ENCODE results near the gene SAE1. TPM values are rescaled to one million over a fixed set of nuclear protein-coding genes. Genes with fewer than 3 reads are reported as not detected.

SAE1 gene
- total RNA-seq, 2 donors from 2014 or later: 43.7 to 48.7 TPM

DNA sequence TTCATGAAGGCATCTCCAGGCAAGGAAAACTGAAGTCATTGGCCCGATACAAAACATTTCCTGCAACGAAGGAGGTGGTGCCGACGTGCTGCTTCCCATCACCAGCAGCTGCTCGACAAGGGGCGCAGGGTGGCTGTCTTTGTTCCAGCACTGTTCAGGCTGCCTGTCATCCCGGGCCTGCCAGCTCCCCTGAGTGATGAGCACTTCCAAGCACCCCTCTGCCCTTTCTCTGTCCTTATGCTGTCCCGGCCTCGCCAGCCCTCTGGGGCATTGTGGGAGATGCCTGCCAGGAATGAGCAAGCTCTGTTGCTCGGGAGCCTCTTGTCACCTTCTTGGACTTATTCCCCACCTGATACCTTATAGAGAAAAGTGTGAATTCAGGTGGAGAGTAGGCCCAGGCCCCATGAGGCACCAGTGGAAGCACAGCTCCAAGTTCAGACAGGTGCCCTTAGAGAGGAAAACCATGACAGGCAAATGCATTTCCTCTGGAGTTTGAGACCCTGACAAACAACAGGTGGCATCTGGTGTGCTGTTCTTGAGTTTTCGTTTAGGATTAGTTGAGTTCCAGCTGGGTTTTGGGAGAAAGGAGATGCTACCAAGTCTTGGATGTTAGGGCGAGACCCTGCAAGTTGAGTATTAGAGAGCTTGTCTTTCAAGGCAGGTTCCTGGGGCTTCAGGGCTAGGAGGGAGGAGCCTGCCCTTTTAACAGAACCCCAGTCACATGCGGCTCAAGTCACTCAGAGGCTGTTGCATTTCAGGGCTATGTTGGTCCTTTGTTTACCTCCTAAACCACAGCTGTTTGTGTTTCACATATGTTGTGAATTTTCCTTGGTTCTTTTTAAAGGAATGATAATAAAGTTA, 78.9 kb downstream of the SAE1 start:
- peaks cover 0 to 22% of the 10 kb centered on the region in 2 donors for H3K4me1 ChIP-seq
- no peaks in the 10 kb centered on the region for H3K27me3 ChIP-seq
- no peak for DNase-seq (ENCODE audit: low spot score)
- TF ChIP-seq, protein P1, sequence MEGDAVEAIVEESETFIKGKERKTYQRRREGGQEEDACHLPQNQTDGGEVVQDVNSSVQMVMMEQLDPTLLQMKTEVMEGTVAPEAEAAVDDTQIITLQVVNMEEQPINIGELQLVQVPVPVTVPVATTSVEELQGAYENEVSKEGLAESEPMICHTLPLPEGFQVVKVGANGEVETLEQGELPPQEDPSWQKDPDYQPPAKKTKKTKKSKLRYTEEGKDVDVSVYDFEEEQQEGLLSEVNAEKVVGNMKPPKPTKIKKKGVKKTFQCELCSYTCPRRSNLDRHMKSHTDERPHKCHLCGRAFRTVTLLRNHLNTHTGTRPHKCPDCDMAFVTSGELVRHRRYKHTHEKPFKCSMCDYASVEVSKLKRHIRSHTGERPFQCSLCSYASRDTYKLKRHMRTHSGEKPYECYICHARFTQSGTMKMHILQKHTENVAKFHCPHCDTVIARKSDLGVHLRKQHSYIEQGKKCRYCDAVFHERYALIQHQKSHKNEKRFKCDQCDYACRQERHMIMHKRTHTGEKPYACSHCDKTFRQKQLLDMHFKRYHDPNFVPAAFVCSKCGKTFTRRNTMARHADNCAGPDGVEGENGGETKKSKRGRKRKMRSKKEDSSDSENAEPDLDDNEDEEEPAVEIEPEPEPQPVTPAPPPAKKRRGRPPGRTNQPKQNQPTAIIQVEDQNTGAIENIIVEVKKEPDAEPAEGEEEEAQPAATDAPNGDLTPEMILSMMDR (IDR thresholded peaks at IDR 0.05): no peak
- H3K4me3 ChIP-seq: no peak overlapping the region
- H3K9me3 ChIP-seq: no peaks in the 10 kb centered on the region
- H3K27ac ChIP-seq: peak overlapping the region; percentile 59 to 70
- peaks cover 18% of the 10 kb centered on the region for H3K36me3 ChIP-seq

DNA sequence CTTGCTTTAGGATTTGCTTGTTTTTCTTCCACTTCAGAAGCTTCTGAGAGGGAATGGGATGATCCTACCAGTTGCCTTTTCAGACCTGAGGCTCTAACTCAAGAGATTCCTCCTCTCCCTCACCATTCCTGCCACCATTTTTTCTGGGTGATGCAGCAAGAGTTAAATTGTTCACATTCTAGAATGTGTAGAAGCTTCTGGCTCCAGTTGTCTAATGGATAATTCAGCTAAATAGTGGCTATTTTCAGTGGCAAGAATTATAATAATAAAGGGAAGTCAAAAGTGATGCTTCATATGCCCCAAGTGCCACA, 79.5 kb downstream of the SAE1 start:
- H3K4me1 ChIP-seq: peaks cover 0 to 22% of the 10 kb centered on the region in 2 donors
- peaks cover 12% of the 10 kb centered on the region for H3K36me3 ChIP-seq
- no peaks in the 10 kb centered on the region for H3K27me3 ChIP-seq
- H3K27ac ChIP-seq: peak overlapping the region; percentile 59 to 70
- no peaks in the 10 kb centered on the region for H3K9me3 ChIP-seq
- TF ChIP-seq, protein P1 (IDR thresholded peaks at IDR 0.05): no peak
- no peak for DNase-seq (ENCODE audit: low spot score)
- no peak overlapping the region for H3K4me3 ChIP-seq

DNA sequence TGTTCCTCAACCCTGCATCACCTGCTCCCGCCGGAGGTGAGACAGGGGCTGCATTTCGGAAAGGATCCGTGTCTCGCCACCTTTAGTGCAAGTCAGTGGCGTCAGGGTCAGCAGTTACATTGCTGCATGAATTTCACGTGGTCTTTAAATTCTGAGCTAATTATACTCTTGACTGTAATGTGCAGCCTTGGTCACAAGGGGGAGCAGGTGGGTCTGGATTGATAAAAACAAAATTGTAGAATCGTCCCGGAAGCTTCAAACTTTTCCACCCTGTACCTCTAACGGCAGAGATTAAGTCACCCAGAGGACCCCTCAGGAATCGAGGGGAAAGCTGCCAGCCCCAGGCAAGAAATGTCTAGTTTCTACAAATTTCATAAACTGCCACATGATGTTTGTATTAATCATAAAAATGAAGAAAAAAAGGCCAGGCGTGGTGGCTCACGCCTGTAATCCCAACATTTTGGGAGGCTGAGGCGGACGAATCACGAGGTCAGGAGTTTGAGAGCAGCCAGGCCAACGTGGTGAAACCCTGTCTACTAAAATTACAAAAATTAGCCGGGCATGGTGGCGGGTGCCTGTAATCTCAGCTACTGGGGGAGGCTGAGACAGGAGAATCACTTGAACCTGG, 80.2 kb downstream of the SAE1 start:
- TF ChIP-seq, protein P1 (IDR thresholded peaks at IDR 0.05): peak; percentile 75 to 89
- H3K27ac ChIP-seq: peak overlapping the region; percentile 59 to 79
- no peak overlapping the region for H3K4me3 ChIP-seq
- peaks cover 0 to 22% of the 10 kb centered on the region in 2 donors for H3K4me1 ChIP-seq
- peak; percentile 92 for DNase-seq (ENCODE audit: low spot score)
- H3K9me3 ChIP-seq: no peaks in the 10 kb centered on the region
- H3K36me3 ChIP-seq: peaks cover 9% of the 10 kb centered on the region
- no peaks in the 10 kb centered on the region for H3K27me3 ChIP-seq

DNA sequence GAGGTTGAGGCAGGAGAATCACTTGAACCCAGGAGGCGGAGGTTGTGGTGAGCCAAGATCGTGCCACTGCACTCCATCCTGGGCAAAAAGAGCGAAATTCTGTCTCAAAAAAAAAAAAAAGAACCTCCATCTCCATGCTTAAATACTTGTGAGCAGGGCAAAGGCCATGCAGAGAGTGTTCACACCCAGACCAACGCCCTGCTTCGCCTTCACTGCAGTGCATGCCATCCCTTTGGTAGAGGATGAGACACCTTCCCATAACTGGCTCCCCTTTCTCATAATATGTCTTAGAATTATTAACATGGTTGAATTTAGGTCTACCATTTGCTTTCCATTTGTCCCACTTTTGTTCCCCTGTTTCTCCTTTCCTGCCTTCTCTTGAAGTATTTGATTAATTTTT, 84.9 kb downstream of the SAE1 start:
- TF ChIP-seq, protein P1 (IDR thresholded peaks at IDR 0.05): no peak
- H3K27me3 ChIP-seq: no peaks in the 10 kb centered on the region
- H3K27ac ChIP-seq: no peak overlapping the region
- peaks cover 2% of the 10 kb centered on the region for H3K36me3 ChIP-seq
- H3K9me3 ChIP-seq: no peaks in the 10 kb centered on the region
- no peak overlapping the region for H3K4me3 ChIP-seq
- peaks cover 0 to 6% of the 10 kb centered on the region in 2 donors for H3K4me1 ChIP-seq
- no peak for DNase-seq (ENCODE audit: low spot score)

DNA sequence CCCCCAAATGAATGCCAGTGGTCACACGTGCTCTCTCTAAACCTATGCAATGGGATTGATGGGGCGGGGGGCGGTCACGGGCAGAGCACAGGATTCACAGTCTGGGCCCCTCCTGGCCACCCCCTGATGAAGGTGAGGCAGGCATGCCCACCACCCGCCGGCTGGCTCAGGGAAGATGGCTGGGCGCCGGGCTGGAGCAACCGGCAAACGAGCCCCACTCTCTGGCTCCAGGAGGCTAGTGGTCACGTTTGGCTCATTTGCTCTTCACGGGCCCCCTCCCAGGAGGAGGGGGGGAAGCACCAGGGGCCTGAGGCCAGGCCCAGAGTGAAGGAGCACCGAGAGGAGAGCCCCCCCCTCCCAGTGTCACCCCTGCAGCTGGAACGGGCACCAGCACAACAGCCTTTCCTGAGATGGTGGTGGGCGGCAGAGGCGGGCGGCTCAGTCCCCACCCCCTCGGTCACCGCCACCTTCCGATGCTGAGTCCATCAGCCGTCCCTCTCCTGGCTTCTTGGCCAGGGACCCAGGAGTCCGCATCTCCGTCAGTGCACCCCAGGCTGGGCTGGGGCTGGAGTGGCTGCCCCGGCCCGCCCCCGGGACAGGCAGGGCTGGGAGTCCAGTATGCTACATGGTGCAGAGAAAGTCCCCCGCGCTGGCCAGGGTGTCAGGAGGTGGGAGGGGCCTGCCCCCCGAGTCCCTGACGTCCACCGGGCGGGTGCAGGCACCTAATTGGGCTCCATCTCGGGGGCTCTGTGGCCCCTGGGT, 90.6 kb downstream of the SAE1 start:
- Histone ChIP-seq H3K4me3 (no peak overlapping the region), H3K36me3 (peaks cover 23% of the 10 kb centered on the region), H3K27me3 (no peaks in the 10 kb centered on the region), H3K9me3 (no peaks in the 10 kb centered on the region), H3K27ac (no peak overlapping the region), H3K4me1 (peaks cover 0 to 6% of the 10 kb centered on the region in 2 donors)
- TF ChIP-seq, protein P1 (IDR thresholded peaks at IDR 0.05): no peak
- DNase-seq (ENCODE audit: low spot score): no peak

All from right atrium auricular region (tissue), 2 donors.